GM18873 (cell line): ENCODE data around the gene GPRC5B.

Experiments used
- ATAC-seq: cut with Tn5 transposase; IDR thresholded peaks from one replicate; pipeline ENCODE4 v1.9.1; 2021; ENCODE audit warnings: mild to moderate bottlenecking, moderate library complexity, moderate number of reproducible peaks; ENCODE audit not compliant: unreplicated experiment, low FRiP score

GPRC5B gene

DNA sequence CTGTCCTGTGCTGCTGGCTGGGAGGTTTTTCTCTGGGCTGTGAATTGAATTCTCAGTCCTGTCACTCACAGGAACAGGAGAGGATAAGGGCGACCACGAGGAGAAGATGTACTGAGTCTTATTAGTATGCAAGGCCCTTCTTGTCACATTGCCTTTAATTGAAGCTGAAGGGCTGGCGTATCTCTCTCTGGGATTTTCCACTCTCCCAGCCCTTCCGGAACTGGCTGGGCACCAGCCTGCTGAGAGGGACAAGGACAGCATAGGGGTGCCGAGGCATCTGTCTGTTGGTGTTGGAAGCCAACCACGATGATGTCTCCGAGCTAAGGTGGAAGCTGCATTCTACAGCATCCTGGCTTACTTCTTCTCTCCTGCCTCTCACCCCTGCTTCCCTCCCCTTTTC is 33.2 kb downstream of the GPRC5B start:
- ATAC-seq = no peak

GRCh38 chr16:19850131-19850817 is 34.4 kb downstream of the GPRC5B start:
- no peak for ATAC-seq

DNA sequence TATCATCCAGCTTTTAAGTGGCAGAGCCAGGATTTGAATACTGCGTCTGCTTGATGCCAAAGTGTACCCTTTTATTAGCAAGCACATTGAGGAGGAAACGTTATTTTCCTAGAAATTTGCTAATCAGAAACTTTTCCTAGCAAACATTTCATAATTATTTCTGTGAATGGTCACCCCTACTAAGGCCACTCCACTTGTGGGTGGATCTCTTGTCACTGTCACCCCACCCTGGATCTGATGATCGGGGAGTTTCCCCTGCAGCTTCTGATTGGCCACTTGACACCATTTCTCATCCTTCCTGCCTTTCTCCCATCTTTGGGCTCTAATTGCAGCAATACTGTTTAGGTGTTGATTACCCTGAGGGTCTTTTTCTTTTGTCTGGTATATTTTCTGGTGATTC is 35.9 kb downstream of the GPRC5B start:
- no peak for ATAC-seq

GRCh38 chr16:19846436-19846835 is 38.2 kb downstream of the GPRC5B start:
- ATAC-seq = no peak

GRCh38 chr16:19844945-19845641 is 39.6 kb downstream of the GPRC5B start:
- ATAC-seq = no peak

DNA sequence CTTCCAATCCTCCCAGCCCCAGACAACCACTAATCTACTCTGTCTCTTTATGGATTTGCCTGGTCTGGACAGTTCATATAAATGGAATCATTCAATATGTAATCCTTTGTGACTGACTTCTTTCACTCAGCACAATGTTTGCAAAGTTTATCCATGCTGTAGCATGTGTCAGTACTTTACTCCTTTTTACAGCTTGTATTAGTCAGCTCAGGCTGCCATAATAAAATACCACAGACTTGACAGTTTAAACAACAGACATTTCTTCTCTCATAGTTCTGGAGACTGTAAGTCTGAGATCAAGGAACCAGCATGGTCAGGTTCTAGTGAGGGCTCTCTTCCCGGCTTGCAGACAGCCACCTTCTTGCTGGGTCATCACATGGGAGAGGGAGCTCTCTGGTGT is 41.3 kb downstream of the GPRC5B start:
- no peak for ATAC-seq

GRCh38 chr16:19842426-19843157 is 42.1 kb downstream of the GPRC5B start:
- ATAC-seq = no peak

DNA sequence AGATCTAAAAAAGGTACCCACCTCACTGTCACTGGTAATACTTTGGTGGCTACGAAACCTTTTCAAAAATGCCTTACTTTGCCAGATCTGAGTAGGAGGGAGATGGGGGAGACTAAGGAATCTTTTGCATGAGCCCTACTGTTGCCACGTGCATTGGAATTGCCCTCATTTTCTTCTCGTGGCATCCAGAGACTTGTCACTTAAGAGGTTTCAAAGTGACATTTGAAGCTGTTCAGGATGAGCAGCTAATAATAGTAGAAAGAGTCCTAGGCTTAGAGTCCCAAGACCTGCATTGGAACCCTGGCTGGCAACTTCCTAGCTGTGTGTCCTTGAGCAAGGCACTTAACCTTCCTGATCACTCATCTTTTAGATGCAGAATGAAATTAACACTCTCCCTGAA is 43.5 kb downstream of the GPRC5B start:
- no peak for ATAC-seq

DNA sequence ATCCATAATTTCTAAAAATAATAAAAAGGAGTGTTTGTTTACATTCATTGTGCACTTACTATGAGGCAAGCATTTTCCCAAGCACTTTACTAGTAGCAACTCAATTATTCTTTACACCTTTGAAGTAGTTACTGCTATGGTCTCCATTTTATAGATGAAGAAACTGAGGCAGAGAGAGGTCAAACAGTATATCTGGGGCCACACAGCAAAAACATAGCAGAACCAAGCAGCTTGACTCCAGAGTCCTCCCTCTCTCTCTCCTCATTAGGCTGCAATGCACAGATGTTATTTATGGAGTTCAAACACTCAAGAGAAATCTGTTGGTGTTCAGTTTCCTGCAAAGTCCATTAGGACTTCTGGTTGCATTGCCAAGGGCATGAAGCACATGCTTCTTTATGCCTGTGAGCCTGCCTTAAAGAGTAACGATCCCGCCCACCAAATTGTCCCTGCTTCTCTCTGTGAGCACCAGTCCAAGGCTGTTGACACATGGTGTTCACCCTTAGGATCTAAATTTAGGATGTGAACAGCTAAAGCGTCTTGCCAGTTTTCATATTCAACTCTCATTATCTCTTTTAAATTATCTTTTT is 44.0 kb downstream of the GPRC5B start:
- ATAC-seq = no peak

- no peak for ATAC-seq
Measured at GRCh38 chr16:19837984-19838707, 46.5 kb downstream of the GPRC5B start.

- no peak for ATAC-seq
Measured at GRCh38 chr16:19837331-19837980, 47.2 kb downstream of the GPRC5B start.

GRCh38 chr16:19835968-19836421 is 48.7 kb downstream of the GPRC5B start:
- ATAC-seq = no peak

GRCh38 chr16:19835196-19835595 is 49.5 kb downstream of the GPRC5B start:
- no peak for ATAC-seq

DNA sequence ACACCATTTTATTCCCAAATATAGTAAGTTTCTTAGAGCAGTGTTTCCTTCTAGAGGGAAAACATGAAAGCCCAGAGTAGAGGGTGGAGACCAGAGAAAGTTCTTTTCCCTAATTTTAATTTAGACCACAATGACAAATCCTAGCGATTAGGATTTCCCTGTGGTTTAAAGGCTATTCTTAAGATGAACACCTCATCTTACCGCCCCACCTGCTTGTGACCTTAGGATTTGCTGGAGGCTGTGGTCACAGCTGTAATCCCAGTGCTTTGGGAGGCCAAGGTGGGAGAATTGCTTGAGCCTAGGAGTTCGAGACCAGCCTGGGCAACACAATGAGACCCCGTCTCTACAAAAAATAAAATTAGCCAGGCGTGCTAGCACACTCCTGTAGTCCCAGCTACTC is 51.1 kb downstream of the GPRC5B start:
- no peak for ATAC-seq

DNA sequence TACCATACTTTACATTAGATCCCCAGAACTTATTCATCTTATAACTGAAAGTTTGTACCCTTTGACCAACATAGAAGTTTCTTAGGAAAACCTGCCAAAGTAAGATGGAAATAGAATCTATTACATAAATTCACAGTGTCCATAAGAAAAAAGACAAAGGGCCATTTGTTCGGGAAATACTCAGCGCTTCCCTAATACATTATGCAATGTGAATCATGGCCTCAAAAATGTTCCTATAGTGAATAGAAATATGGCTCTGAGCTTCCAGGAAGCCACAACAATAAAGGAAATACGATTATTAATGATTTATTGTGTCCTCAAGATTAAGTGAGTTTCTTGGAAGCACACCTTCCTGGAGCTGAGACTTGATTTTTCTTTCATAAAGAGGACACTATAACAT is 51.5 kb downstream of the GPRC5B start:
- ATAC-seq = no peak

- ATAC-seq = no peak
Measured at GRCh38 chr16:19831678-19832077, 53.0 kb downstream of the GPRC5B start.

DNA sequence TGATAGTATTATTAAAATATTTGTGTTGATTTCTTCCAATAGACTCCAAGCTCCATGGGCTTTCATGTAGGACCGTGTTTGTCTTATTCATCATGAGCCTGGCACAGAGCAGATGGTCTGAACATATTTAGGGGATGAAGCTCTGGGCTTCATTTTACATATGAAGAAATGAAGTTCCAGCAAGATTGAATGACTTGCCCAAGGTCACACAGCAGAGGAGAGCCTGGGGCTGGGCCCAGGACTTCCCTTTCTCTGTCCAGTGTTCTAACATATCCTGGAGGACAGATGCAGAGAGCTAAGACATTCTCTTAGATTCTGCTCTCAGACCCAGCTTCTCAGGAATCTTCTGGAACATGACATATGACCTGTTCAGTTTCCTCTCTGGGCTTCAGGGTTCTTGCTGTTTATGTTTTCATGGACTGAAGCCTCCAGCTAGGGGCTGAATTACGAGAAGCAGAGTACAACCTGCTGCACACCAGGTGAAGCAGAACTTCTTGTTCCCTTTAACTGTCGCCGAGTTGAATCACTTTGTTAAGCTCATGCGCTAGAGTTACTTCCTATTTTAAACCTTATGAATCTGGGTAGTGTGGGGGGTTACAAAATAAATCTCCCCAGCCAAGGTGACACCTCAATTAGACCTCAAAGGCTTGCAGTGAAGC is 53.6 kb downstream of the GPRC5B start:
- no peak for ATAC-seq

- ATAC-seq = no peak
Measured at GRCh38 chr16:19829844-19830692, 54.6 kb downstream of the GPRC5B start.

DNA sequence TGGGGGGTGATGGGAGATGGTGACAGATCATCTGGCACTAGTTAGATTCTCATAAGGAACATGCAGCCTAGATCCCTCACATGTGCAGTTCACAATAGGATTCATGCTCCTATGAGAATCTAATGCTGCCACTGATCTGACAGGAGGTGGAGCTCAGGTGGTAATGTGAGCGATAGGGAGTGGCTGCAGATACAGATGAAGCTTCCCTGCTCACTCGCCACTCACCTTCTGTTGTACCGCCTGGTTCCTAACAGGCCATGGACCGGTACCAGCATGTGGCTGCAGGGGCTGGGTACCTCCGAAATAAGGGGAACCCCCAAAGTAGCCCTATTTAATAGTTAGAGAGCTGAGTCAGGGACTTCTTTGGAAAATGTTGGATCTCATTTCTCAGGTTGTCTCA is 60.4 kb downstream of the GPRC5B start:
- ATAC-seq = no peak
